HG03175 (cell line): Measurements from ENCODE around the gene NUFIP2.

Experiments
- ATAC-seq: cut with Tn5 transposase; IDR thresholded peaks from one replicate; pipeline ENCODE4 v1.9.1; 2021; ENCODE audit warnings: mild to moderate bottlenecking, moderate library complexity; ENCODE audit not compliant: unreplicated experiment

The NUFIP2 gene

GRCh38 chr17:29207975-29208374, 86.0 kb downstream of the NUFIP2 start:
- ATAC-seq, result no peak
